Lower leg skin (tissue), 3 donors: Measurements from ENCODE around the gene ZFP64.

Source experiments
- CTCF ChIP-seq, 3 donors: fragments of 450-650 bp; IDR thresholded peaks; one replicate each; pipeline ENCODE4 v1.5.1; 2016; ENCODE audit warnings: antibody characterized with exemption in 3 of 3, mild to moderate bottlenecking in 3 of 3, moderate library complexity in 2 of 3
- POLR2A ChIP-seq, 2 donors: fragments of 450-650 bp; IDR thresholded peaks; one replicate each; pipeline ENCODE4 v1.6.1; 2016 to 2017; ENCODE audit warnings: antibody characterized with exemption in 2 of 2, mild to moderate bottlenecking in 1 of 2, moderate library complexity in 1 of 2

GRCh38 chr20:52104546-52105441 lies 86.8 kb downstream of the ZFP64 start:
- no peak for TF ChIP-seq CTCF (IDR thresholded peaks at IDR 0.05)
- no peak for TF ChIP-seq POLR2A (IDR thresholded peaks at IDR 0.05)
